B cell (primary cell): Measurements from ENCODE around the gene SLC35A3. TPM values are rescaled to one million over a fixed set of nuclear protein-coding genes. Genes with fewer than 3 reads are reported as not detected.

ENCODE experiments used
- ATAC-seq: fragments of 200-7000 bp; cut with Tn5 transposase; one replicate; pipeline ENCODE4 v1.10.0; 2021; ENCODE audit warnings: low read depth, mild to moderate bottlenecking, moderate number of reproducible peaks, moderate library complexity
- CTCF ChIA-PET: fragments of 350-600 bp; sonication (Branson Sonifier 250); formaldehyde crosslinking; loops from one replicate; lab custom pipeline; 2021; ENCODE audit warnings: antibody characterized with exemption, inconsistent platforms; lab: Charles Lee
- POLR2A ChIA-PET: fragments of 350-600 bp; sonication (Branson Sonifier 250); formaldehyde crosslinking; loops from one replicate; lab custom pipeline; 2021; ENCODE audit warnings: antibody characterized with exemption; lab: Charles Lee
- DNase-seq: peaks from one replicate; pipeline ENCODE4 v3.0.0; 2013
- H2AFZ ChIP-seq: 2 replicates; pipeline ENCODE4 v1.6.1; 2012; ENCODE audit warnings: mild to moderate bottlenecking, low read depth, low read length; ENCODE audit not compliant: insufficient read depth, poor library complexity, severe bottlenecking
- H3K27ac ChIP-seq, 2 donors: 1 replicate in 1 of 2; 2 replicates in 1 of 2; pipeline ENCODE4 v1.5.1; 2012 to 2013; ENCODE audit warnings: low read length in 2 of 2, mild to moderate bottlenecking in 2 of 2, moderate library complexity in 1 of 2
- H3K27me3 ChIP-seq, 4 experiments: fragments of 200-600 bp in 1 of 4; sonication (generic) in 1 of 4; replicated peaks in 1 of 4; 1 replicate in 2 of 4; 2 replicates in 2 of 4; pipeline versions ENCODE4 v1.6.1 to v1.7.0; 2013 to 2016; ENCODE audit warnings: low read length in 3 of 4, mild to moderate bottlenecking in 2 of 4, mixed read lengths in 1 of 4, moderate library complexity in 1 of 4; ENCODE audit not compliant: insufficient read depth in 4 of 4, control insufficient read depth in 3 of 4; ENCODE audit errors: control extremely low read depth in 1 of 4
- H3K36me3 ChIP-seq, 2 experiments: replicated peaks in 1 of 2; 1 replicate in 1 of 2; 2 replicates in 1 of 2; pipeline versions ENCODE4 v1.6.1 to v1.7.1; 2013; ENCODE audit warnings: low read length in 1 of 2; ENCODE audit not compliant: insufficient read depth in 2 of 2, control insufficient read depth in 1 of 2; ENCODE audit errors: control extremely low read depth in 1 of 2, extremely low read depth in 1 of 2
- H3K4me1 ChIP-seq, 2 donors: fragments of 200-600 bp in 1 of 2; sonication (generic) in 1 of 2; 1 replicate in 1 of 2; 2 replicates in 1 of 2; pipeline versions ENCODE4 v1.5.1 to v1.6.1; 2013 to 2017; ENCODE audit warnings: low read length in 2 of 2; ENCODE audit not compliant: control insufficient read depth in 2 of 2, insufficient read depth in 2 of 2
- H3K4me2 ChIP-seq: replicated peaks from 2 replicates; pipeline ENCODE3; 2012; ENCODE audit warnings: mild to moderate bottlenecking, low read depth, low read length; ENCODE audit not compliant: poor library complexity, severe bottlenecking
- H3K4me3 ChIP-seq, 5 experiments: fragments of 200-600 bp in 1 of 5; sonication (generic) in 1 of 5; 1 replicate in 3 of 5; 2 replicates in 2 of 5; pipeline versions ENCODE4 v1.5.1 to v1.7.0; 2011 to 2016; ENCODE audit warnings: low read length in 4 of 5, mild to moderate bottlenecking in 4 of 5, low read depth in 2 of 5, control low read depth in 1 of 5, moderate library complexity in 1 of 5; ENCODE audit not compliant: insufficient read depth in 1 of 5; ENCODE audit errors: control extremely low read depth in 1 of 5, extremely low read depth in 1 of 5
- H3K79me2 ChIP-seq: fragments of 200-600 bp; sonication (generic); one replicate; pipeline ENCODE4 v1.6.0; 2016; ENCODE audit warnings: low read length; ENCODE audit not compliant: control insufficient read depth, insufficient read depth
- H3K9ac ChIP-seq: fragments of 200-600 bp; sonication (generic); 2 replicates; pipeline ENCODE4 v1.6.1; 2017; ENCODE audit warnings: mild to moderate bottlenecking, low read length, moderate library complexity
- H3K9me3 ChIP-seq, 3 donors: one replicate each; pipeline versions ENCODE4 v1.6.1 to v1.7.1; 2013; ENCODE audit warnings: low read length in 2 of 3; ENCODE audit not compliant: control insufficient read depth in 2 of 3, insufficient read depth in 1 of 3; ENCODE audit errors: control extremely low read depth in 1 of 3
- H4K20me1 ChIP-seq: 2 replicates; pipeline ENCODE4 v1.6.0; 2012; ENCODE audit warnings: mild to moderate bottlenecking, low read length; ENCODE audit not compliant: insufficient read depth, control insufficient read depth, poor library complexity, severe bottlenecking
- H3K27ac Mint-ChIP-seq: one replicate; pipeline ENCODE4 v1.8.0; 2021; ENCODE audit warnings: mixed read lengths
- H3K27me3 Mint-ChIP-seq: one replicate; pipeline ENCODE4 v1.8.0; 2021; ENCODE audit warnings: mixed read lengths
- H3K4me1 Mint-ChIP-seq: one replicate; pipeline ENCODE4 v1.8.0; 2021; ENCODE audit warnings: mixed read lengths
- H3K4me3 Mint-ChIP-seq: one replicate; pipeline ENCODE4 v1.8.0; 2021; ENCODE audit warnings: mixed read lengths
- H3K9me3 Mint-ChIP-seq: one replicate; pipeline ENCODE4 v1.8.0; 2022; ENCODE audit warnings: mixed read lengths; ENCODE audit not compliant: insufficient read depth
- EZH2 ChIP-seq: IDR thresholded peaks from 2 replicates; pipeline ENCODE4 v1.6.1; 2012; ENCODE audit warnings: borderline replicate concordance, low read depth, mild to moderate bottlenecking, moderate library complexity, low read length; ENCODE audit not compliant: insufficient read depth, poor library complexity, severe bottlenecking
- WGBS: methylation state at CpG from one replicate; pipeline ENCODE4 v1.1.5; 2013; ENCODE audit warnings: missing lambda C conversion rate; ENCODE audit not compliant: insufficient coverage; 5-methylcytosine and 5-hydroxymethylcytosine counted together
- intact Hi-C: fragments of 100-400 bp; cut with micrococcal nuclease; formaldehyde crosslinking; loops from one replicate; pipeline ENCODE4 v1.10.0; 2022
- polyA plus RNA-seq: library from polyadenylated mRNA; depleted of rRNA; stranded (reverse); fragments of >200 nt; gene quantifications from 2 replicates; pipeline ENCODE4 v1.2.3, GENCODE V29; 2012
- total RNA-seq, 2 donors: library from RNA; stranded (reverse); fragments of 120-200 nt in 1 of 2; gene quantifications; 1 replicate in 1 of 2; 2 replicates in 1 of 2; pipeline versions ENCODE4 v1.2.3 to v1.2.4, GENCODE V29; 2013 to 2022
- TF ChIP-seq, protein P1 (sequence below): fragments of 200-600 bp; IDR thresholded peaks from one replicate; pipeline ENCODE4 v1.8.0; 2022; ENCODE audit warnings: antibody characterized with exemption, mild to moderate bottlenecking

The SLC35A3 gene
- total and polyA plus RNA-seq, 2 donors (not counting 1 experiment from before 2014, with no cell fraction given), result 10.7 to 30.2 TPM

DNA sequence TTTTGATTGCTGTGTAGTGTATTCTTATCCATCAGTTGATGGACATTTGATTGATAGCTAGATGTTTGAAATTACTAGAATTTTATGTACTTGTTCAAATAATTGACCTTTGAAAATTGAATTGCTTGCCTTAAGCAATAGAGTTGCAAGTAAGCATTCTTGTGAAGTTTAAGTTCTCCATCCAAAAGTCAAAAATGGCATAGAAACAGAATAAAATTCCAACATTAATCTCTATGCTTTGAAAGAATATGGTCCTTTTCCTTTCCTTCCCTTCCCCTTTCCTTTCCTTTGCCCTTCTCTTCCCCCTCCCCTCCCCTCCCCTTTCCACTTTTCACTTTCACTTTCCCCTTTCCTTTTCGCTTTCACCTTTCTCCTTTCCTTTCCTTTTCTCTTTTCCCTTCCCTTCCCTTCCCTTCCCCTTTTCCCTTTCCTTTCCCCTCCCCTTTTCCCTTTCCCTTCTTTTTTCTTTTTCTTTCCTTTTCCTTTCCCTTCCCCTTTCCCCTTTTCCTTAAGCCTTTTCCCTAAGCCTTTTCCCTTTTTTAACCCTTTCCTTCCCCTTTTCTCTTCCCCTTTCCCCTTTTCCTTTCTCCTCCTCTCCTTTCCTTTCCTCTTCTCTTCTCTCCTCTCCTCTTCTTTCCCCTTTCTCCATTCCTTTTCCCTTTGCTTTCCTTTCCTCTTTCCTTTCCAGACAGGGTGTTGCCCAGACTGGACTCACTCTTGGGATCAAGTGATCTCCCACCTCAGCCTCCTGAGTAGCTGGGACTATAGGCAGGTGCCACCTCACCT is 95.6 kb downstream of the SLC35A3 start:
- H3K9me3 Mint-ChIP-seq, result no peaks in the 10 kb centered on the region
- Histone ChIP-seq H3K9ac (no peak overlapping the region), H2AFZ (no peak overlapping the region), H3K4me2 (peak overlapping the region; percentile 13), H3K27ac (peak overlapping the region in 1 of 2 donors; percentile 55), H3K27me3 (no peaks in the 10 kb centered on the region), H3K4me1 (peaks cover 0 to 9% of the 10 kb centered on the region in 2 donors), H3K9me3 (no peaks in the 10 kb centered on the region), H3K79me2 (peaks cover 49% of the 10 kb centered on the region), H3K4me3 (no peak overlapping the region), H3K36me3 (peaks cover 17 to 82% of the 10 kb centered on the region in 2 experiments), H4K20me1 (peaks cover 42% of the 10 kb centered on the region)
- TF ChIP-seq, protein P1, sequence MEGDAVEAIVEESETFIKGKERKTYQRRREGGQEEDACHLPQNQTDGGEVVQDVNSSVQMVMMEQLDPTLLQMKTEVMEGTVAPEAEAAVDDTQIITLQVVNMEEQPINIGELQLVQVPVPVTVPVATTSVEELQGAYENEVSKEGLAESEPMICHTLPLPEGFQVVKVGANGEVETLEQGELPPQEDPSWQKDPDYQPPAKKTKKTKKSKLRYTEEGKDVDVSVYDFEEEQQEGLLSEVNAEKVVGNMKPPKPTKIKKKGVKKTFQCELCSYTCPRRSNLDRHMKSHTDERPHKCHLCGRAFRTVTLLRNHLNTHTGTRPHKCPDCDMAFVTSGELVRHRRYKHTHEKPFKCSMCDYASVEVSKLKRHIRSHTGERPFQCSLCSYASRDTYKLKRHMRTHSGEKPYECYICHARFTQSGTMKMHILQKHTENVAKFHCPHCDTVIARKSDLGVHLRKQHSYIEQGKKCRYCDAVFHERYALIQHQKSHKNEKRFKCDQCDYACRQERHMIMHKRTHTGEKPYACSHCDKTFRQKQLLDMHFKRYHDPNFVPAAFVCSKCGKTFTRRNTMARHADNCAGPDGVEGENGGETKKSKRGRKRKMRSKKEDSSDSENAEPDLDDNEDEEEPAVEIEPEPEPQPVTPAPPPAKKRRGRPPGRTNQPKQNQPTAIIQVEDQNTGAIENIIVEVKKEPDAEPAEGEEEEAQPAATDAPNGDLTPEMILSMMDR, result peak; percentile 17
- TF ChIP-seq EZH2, result no peak
- DNase-seq (no peak), ATAC-seq (no peak)
- POLR2A ChIA-PET, result interaction anchor here (0.8 kb wide), 1 partner anchor 17 kb away, joined by 10 read pairs; no protein-coding TSS in a partner anchor
- whole genome bisulfite sequencing, result 89% methylated on average over 1 of the region's 1 CpG
- CTCF ChIA-PET, result no interaction called here
- no peak overlapping the region for H3K27ac Mint-ChIP-seq
- H3K4me3 Mint-ChIP-seq, result no peak overlapping the region
- intact Hi-C loops, result no loop called here
- no peaks in the 10 kb centered on the region for H3K27me3 Mint-ChIP-seq
- peaks cover 9% of the 10 kb centered on the region for H3K4me1 Mint-ChIP-seq

DNA sequence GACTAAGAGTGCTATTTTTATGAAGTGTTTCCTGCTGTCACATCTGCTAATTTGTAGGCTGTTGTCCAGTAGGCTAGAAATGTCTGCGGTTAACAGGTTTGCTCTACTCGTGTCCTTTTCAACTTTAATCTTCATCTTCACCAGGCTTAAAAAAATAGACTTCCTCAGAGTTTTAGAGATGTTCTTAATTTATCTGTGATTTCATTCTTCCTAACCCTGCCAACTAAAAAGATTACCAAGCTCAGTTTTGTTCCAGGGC is 96.1 kb downstream of the SLC35A3 start:
- H3K27me3 ChIP-seq, result no peaks in the 10 kb centered on the region
- H3K4me3 Mint-ChIP-seq, result no peak overlapping the region
- H4K20me1 ChIP-seq, result peaks cover 42% of the 10 kb centered on the region
- H2AFZ ChIP-seq, result no peak overlapping the region
- ATAC-seq (no peak), DNase-seq (no peak)
- no peaks in the 10 kb centered on the region for H3K27me3 Mint-ChIP-seq
- intact Hi-C loops, result no loop called here
- ChIA-PET POLR2A (interaction anchor here (0.8 kb wide), 1 partner anchor 17 kb away, joined by 10 read pairs; no protein-coding TSS in a partner anchor), CTCF (interaction anchor here (0.6 kb wide), 2 partner anchors 9 to 26 kb away, joined by 3 read pairs; no protein-coding TSS in a partner anchor)
- no peaks in the 10 kb centered on the region for H3K9me3 Mint-ChIP-seq
- peaks cover 0 to 9% of the 10 kb centered on the region in 2 donors for H3K4me1 ChIP-seq
- H3K4me1 Mint-ChIP-seq, result peaks cover 9% of the 10 kb centered on the region
- WGBS, result no CpG with 5 or more reads among the region's 2 CpGs
- peaks cover 44% of the 10 kb centered on the region for H3K79me2 ChIP-seq
- H3K27ac Mint-ChIP-seq, result no peak overlapping the region
- H3K4me3 ChIP-seq, result no peak overlapping the region
- no peaks in the 10 kb centered on the region for H3K9me3 ChIP-seq
- TF ChIP-seq, protein P1, result no peak
- no peak for TF ChIP-seq EZH2
- peaks cover 17 to 78% of the 10 kb centered on the region in 2 experiments for H3K36me3 ChIP-seq
- H3K9ac ChIP-seq, result no peak overlapping the region
- H3K27ac ChIP-seq, result peak overlapping the region in 1 of 2 donors; percentile 55
- no peak overlapping the region for H3K4me2 ChIP-seq
